GM19240 (cell line): ENCODE data around the gene KCNF1.

Source experiments
- DNase-seq: peaks from one replicate; pipeline ENCODE4 v3.0.0; 2011; ENCODE audit warnings: low spot score; ENCODE audit not compliant: insufficient read length

KCNF1 gene

GRCh38 chr2:10918661-10919409 lies 7.1 kb downstream of the KCNF1 start:
- DNase-seq: no peak

GRCh38 chr2:10919410-10919770 lies 7.7 kb downstream of the KCNF1 start:
- no peak for DNase-seq

GRCh38 chr2:10919771-10920621 lies 8.3 kb downstream of the KCNF1 start:
- DNase-seq: no peak

GRCh38 chr2:10920764-10921388 lies 9.1 kb downstream of the KCNF1 start:
- no peak for DNase-seq

GRCh38 chr2:10921525-10921924 lies 9.8 kb downstream of the KCNF1 start:
- DNase-seq: no peak

GRCh38 chr2:10922307-10923007 lies 10.7 kb downstream of the KCNF1 start:
- DNase-seq: no peak

GRCh38 chr2:10923008-10923375 lies 11.3 kb downstream of the KCNF1 start:
- DNase-seq: no peak

GRCh38 chr2:10923965-10924364 lies 12.2 kb downstream of the KCNF1 start:
- no peak for DNase-seq

- no peak for DNase-seq
Measured at GRCh38 chr2:10924441-10924840, 12.7 kb downstream of the KCNF1 start.

- DNase-seq: no peak
Measured at GRCh38 chr2:10924859-10925258, 13.1 kb downstream of the KCNF1 start.

- DNase-seq: no peak
Measured at GRCh38 chr2:10926191-10926820, 14.6 kb downstream of the KCNF1 start.

- no peak for DNase-seq
Measured at GRCh38 chr2:10930721-10931516, 19.2 kb downstream of the KCNF1 start.

- no peak for DNase-seq
Measured at GRCh38 chr2:10931710-10932255, 20.0 kb downstream of the KCNF1 start.

GRCh38 chr2:10932345-10933151 lies 20.8 kb downstream of the KCNF1 start:
- no peak for DNase-seq

- DNase-seq: no peak
Measured at GRCh38 chr2:10933700-10934225, 22.0 kb downstream of the KCNF1 start.

- no peak for DNase-seq
Measured at GRCh38 chr2:10934308-10934978, 22.7 kb downstream of the KCNF1 start.

- DNase-seq: no peak
Measured at GRCh38 chr2:10934979-10935350, 23.2 kb downstream of the KCNF1 start.

GRCh38 chr2:10935366-10935918 lies 23.7 kb downstream of the KCNF1 start:
- no peak for DNase-seq
